ENCODE data around the gene CCDC9B.

GRCh38 chr15:40339621-40339945, 1.2 kb downstream of the CCDC9B start:
- TF ChIP-seq CTCF (IDR thresholded peaks at IDR 0.05) (peak in 7 of 12 donors; percentile 13 to 44 (median 31)), POLR2A (IDR thresholded peaks at IDR 0.05) (no peak)
